Fibroblast of skin of right biceps (primary cell): ENCODE results near the gene PNPO.

Experiments
- DNase-seq: peaks from one replicate; pipeline ENCODE4 v3.0.0-alpha.2; 2013

Gene PNPO

DNA sequence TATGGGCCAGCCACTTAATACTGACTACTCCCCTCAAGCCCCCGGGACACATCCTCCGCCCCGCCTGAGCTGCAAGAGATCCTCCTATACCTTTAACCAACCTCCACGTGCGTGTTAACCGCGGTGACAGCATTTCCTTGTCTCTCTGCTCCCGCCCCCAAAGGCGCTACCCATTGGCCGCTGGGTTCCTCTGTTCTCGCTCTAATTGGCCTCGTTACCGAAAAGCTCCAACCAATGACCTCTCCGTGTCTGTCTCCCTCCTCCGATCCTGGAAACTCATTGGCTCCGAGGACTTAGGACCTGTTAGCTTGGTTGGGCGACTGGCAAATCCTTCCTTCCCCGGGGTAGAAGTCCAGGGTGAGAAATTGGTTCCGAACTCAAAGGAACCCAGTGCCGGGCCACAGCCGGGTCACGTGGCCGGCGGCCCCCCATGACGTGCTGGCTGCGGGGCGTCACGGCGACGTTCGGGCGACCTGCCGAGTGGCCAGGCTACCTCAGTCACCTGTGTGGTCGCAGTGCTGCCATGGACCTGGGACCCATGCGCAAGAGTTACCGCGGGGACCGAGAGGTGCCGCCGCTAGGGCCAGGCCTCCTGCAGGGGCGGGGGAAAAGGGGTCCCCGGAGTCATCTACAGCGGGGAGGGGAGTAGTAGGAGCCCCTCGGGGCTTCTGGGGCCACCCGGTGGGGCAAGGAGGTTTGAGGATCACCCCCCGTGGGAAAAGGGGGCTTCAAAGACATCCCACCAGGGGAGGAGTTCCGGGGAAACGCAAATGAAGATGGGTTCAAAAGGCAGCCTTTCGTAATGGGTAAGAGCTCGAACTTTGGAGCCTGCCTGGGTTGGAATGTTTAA lies at the start of gene PNPO:
PNPO (plus strand) TSS at position 326 of the 850 bp plus-strand sequence; CDS start at position 431, 105 bp downstream.
- peak; percentile 98 for DNase-seq

DNA sequence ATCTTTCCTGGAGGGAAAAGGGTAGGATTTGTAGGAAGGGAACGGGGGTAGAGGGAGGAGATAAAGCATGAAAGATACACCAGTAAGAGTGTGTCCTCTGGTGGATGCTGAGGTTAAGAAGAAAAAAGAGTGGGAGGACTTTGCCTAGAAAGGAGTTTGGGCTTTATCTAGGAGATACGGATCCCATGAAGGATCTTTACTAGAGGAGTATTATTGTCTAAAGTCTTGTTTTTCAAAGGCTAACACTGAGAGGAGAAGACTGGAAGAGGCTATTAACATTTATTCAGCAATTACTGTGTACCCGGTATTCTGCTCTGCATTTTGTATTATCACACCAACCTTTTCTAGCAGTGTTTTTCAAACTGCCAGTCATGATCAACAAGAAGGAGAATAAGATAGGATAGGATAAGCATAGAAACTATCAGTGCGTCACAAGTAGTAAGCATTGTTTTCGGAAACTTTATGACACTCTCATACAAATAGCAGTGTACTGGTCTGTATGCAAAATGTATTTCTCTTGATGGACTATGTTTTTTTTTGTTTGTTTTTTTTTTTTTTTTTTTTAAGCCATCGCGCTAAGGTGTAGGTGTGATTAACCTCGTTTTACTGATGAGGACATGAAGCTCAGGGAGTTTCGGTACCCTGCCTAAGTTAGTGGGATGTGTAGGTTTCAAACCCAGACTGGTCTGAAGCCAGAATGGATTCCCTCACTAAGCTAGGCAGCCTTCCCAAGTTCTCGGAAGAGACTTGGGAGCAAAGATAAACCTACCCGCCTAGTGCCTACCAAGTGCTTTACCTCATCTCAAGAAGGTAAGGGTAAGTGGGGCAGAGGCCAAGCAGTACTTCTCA lies 46.6 kb upstream of the PNPO start:
- DNase-seq: no peak

DNA sequence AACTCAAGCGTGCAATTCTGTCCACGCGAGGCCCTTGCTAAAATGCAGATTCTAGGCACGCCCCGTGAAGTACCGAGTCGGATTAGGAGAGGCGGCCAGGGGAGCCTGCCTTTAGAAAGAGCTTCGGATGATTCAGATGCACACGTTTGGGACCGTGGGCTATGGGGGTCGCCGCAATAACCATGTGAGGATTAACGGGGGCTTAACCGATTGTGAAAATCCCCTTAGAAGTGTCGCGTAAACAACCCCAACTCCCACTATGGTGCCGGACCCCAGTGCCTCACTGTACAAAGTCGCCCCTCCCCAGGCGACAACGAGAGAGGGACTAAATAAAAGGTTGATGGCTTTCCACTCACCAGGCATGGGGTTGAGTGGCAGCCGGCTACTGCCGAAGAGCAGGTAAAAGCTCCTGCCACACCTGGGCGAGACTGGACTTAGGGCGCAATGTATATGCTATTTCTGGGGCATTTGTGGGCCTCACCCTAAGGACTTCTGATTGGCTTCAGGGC lies 46.0 kb upstream of the PNPO start:
- no peak for DNase-seq

DNA sequence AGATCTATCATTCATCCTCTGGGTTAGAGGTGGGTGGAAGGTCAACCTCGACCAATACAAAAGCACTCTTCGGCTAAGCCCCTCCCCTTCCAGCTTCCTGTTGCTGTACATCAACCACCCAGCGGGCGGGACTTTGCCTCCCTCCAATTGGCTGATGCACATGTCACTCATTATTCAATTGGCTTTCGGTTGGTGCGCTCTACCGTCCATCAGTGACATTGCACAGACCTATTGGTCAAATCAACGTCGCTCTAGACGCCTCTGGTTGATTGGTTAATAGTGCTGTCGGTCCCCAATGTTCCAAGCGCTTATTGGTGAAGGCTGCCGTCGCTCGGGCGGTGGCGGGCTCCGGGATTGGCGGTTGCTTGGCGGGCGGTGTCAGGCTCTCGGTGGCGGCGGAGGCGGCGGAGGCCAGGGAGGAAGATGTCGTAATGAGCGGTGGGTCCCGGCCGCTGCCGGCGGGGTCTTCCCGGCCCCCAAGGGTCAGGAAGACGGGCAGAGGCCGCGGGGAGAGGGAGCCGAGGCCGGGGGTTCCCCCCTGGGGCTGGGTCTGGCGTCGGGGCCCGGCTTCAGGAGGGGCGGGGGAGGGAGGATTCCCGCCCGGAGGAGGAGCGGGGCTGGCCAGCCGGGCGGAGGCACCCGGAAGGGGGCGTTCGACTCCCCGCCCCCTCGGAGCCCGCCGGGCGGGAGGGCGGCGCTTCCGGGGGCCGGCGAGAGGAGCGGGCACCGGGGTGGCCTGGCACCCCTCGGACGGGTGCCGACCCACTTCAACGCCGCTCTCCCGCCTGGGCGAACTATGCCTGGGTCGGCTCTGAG lies 45.3 kb upstream of the PNPO start, which contains the start of gene SP2:
SP2 (plus strand) TSS at position 381 of the 816 bp plus-strand sequence; CDS start at position 432, 51 bp downstream.
- DNase-seq: peak; percentile 100

DNA sequence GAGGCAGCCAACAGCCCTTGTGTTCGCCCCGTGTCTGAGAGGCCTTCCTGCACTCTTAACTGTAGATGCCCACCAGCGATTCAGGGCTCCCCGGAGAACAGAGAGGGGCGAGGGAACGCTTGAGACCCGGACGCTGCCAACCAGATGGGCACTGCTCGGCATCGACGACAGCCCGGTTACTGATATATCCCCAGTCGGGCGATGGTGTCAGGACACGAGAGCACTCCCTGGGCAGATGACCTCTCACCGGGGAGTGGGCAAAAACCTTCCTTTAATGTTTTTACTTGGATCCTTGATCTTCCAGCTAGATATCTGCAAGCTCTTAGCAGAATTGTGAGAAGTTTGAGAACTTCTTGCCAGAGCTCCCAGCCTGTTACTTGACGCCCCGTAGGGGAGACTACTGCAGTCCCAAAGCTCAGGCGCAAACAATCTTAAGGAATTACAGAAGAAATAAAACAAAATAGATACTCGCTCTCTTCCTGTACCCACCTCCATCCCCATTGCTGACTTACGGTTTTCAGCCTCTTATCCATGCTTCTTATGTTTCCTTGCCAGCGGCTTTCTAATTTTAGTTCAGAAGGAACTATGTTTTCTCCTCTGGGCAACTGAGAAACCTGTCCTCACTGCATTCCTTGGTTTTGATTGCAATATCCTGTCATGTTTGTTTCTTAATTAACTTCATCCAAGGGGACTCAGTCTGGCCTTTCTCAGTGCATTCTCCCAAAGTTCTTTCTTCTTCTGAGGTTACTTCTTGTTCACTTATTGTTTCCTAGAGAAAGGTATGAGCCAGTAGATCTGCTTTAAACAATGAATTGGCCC lies 44.5 kb upstream of the PNPO start:
- DNase-seq: no peak

DNA sequence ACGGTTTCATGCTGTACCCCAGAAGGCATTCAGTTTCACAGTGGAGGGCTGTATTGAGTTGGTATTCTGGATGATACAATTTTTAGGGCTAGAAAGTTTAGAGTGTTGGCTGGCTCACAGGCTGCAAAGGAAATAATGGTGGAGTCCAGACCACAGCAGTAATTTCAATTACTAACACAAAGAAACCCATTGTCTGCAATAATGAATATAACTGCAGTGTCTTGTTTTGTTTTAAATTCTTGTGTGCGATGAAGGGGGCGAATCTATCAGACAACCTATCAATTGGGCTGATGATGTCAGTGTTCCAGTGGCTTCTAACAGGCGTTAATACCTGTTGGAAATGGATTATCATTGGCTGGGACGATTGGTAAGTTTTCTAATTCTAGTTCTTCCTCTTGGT lies 43.8 kb upstream of the PNPO start:
- no peak for DNase-seq

DNA sequence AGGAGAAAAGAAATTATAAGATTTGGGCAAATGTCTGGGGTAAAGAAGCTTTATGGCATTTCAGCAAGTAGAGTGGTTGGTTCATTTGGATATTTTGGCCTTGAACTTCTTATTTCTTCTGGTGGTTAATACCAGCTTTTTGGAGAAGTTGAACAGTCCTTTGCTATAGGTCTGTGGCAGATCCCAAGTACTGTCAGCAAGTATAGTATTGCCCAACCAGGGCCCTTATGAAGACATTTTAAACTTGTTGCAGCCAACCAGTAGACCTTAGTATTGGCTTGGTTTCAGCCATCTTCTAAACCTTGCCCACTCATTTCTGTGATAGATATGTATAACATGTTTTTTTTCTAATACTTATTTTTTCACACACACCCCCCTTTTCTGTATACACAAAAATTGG lies 43.1 kb upstream of the PNPO start:
- no peak for DNase-seq

DNA sequence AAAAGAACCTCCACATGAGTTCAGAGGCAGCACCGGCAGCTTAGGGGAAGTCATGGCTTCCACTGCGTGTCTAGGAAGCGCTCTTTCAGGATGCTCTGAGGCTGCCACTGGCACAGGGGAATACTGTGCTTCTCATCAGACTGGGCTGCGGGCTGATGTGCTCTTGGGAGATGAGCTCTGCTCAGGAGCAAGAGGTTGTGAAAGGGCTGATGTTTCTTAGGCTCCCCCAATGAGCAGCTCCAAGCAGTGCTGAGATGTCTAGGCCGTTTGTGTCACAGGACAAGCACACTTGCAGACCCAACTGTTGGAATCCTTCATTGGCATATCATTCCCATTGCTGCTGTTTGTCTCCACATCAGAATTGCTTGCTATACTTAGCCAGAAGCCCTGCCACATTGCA lies 41.7 kb upstream of the PNPO start:
- DNase-seq: no peak

DNA sequence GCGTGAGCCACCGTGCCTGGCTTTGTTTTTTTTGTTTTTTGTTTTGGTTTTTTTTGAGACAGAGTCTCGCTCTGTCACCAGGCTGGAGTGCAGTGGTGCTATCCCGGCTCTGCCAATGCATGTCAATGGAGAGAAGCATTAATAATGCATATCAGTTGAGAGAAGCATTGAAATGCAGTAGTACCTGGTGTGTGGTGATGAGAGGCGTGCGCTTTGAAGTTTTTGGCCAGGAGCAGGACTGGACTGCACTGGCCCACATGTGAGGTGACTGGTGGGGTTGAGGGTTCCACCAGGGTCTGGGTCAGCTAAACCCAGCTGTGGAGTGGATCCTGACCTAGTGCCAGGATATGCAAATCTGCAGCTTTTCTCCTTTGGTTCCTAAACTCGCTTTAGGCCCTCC lies 39.9 kb upstream of the PNPO start:
- DNase-seq: no peak

DNA sequence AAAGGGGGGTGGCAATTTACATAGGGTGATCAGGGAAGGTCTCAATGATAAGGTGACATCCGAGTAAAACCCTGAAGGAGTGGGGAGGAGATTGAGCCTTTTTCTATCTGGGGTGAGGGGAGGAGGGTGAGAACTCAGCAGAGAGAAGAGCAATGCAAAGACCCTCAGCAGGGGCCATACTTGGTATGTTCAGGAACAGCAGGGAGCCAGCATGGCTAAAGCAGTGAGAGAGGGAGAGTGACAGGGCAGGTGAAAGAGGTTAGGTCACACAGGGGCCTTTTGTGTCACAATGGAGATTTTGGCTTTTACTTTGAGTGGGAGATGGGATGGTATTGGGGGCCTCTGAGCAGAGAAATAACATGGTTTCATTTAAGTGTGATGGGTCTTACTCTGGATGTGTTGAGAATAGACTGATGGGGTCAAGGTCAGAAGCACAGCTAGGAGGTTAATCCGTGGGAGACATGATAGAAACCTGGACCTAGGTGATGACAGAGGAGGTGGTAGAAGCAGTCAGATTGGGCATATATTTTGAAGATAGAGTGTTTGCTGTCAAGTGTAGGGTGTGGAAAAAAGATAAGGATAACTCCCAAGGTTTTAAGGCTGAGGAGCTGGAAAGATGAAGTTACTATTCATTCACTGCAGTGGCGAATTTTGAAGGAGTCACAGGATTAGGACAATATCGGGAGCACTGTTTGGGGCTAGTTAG lies 39.2 kb upstream of the PNPO start:
- DNase-seq: no peak

DNA sequence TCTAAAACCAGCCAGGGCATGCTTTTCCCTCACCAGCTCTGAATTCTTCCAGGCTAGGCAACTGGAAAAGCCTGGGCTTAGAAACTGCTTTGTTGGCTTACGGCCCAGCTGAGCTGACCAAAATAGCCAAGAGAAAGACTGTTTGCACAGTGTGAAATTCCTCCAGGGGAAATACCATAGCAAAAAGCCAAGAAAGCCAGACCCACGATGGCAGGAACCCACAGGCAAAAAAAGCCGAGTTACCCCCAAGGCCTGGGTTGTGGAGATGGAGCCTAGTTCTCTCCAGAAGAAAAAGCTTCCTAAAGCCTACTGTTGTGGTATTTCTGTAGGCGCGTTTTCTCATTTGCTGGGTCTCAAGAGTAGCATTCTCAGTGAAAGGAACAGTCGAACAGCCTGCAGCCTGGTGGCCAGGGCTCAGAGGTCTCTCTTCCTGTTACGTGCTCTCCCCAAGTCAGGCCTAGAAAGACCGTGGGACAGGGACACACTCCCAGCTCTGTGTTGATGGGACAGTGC lies 36.1 kb upstream of the PNPO start:
- DNase-seq: peak; percentile 75

DNA sequence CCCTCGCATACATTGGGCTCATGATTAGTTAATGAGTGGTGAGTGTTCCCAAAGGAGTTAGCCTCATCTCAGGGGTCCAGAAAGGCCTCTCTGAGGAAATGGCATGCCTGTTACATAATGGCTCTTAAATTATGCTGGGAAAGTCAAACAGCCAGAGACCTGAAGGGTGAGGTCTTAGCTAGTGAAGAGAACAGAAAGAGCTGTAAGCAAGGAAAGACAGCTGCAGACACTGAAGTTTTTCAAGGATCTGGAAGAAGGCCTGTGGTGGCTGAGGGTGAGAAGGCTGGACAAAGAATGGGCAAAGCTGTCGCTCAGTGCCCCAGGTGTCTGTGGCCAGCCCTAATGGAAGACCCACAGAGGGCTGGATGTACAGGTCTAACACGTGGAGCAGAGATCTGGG lies 34.9 kb upstream of the PNPO start:
- no peak for DNase-seq

DNA sequence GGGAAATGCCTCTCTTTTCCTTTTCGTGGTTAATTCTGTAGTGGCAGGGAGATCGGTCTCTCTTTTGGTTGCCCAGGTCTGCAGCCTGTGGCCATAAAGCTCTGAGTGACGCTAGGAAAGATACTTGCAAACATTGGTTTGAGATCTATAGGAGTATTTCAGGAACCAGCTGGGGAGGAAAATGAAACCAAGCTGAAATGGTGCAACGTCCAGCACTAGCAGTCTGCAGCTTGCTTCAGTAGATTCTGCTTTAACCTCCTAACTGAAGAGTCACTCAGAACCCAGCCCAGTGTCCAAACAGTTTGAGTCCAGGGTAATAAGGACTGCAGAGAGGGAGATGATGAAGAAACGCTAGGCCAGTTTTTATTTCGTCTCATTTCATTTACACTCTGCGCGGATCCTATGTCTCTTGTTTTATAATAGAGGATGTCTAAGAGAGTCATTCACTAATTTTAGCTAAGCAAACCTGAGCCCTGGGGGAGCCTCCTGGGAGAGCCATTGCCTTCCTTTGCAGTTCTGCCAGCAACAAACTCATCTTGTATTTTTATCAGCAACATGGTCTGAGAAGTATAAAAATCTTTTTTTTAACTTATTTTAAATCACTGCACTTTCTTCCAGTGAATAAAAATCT lies 33.3 kb upstream of the PNPO start:
- no peak for DNase-seq

DNA sequence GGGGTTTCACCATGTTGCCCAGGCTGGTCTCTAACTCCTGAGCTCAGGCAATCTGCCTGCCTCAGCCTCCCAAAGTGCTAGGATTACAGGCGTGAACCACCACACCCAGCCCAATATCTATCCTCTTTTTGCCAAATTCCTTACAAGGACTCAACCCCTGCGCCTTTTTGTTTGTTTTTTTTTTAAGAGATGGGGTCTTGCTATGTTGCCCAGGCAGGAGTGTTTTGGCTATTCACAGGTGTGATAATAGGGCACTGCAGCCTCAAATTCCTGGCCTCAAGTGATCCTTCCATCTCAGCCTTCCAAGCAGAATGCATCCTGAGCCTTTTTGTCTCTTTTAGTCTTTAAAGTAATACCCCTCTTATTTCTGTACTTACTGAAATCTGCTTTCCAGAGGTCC lies 28.3 kb upstream of the PNPO start:
- DNase-seq: no peak

DNA sequence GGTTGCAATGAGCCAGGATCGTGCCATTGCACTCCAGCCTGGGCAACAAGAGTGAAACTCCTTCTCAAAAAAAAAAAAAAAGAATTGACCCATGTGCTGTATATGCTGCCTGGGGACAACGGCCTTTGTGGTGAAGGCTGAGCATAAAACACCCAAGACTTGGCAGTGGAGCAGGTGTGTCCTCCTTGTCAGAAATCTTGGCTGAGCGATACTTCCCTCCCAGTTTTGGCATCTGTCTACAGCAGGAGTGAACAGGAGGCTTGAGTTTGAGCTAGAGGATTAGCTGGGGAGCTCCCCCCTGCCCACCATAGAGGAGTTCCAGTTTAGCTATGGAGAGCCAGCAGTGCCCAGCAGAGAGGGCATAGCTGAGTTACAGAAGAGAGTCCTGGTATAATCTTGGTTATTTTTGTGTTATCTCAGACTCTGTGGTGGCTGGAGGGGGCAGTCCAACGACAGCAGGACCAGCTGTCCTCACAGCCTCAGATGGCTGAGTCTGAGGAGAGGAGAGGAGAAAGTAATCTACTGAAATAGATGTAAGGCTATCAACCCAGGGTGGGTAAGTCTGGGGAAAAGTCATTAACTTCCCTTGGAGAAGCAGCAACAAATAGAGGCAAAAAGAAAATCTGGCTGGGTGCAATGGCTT lies 26.9 kb upstream of the PNPO start:
- DNase-seq: no peak

DNA sequence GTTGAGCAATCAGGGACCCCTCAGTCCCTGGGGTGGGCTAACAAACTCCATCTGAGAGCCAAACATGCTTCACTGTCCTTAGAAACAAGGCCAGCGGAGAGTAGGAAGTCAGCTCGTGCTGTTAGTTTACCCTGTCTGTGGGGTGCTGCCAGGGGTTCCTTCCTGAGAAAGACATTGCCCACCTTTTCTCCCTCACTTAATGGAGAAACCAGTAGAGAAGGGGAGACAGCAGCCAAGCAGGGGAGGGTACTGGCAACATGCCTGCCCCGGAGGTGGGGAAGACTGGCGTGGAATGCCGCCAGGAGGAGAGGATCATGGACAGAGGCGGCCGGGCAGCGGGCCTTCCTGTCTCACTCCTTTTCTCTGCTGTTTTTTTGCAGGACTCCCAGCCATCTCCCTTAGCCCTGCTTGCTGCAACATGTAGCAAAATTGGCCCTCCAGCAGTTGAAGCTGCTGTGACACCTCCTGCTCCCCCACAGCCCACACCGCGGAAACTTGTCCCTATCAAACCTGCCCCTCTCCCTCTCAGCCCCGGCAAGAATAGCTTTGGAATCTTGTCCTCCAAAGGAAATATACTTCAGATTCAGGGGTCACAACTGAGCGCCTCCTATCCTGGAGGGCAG lies 25.5 kb upstream of the PNPO start:
- no peak for DNase-seq

DNA sequence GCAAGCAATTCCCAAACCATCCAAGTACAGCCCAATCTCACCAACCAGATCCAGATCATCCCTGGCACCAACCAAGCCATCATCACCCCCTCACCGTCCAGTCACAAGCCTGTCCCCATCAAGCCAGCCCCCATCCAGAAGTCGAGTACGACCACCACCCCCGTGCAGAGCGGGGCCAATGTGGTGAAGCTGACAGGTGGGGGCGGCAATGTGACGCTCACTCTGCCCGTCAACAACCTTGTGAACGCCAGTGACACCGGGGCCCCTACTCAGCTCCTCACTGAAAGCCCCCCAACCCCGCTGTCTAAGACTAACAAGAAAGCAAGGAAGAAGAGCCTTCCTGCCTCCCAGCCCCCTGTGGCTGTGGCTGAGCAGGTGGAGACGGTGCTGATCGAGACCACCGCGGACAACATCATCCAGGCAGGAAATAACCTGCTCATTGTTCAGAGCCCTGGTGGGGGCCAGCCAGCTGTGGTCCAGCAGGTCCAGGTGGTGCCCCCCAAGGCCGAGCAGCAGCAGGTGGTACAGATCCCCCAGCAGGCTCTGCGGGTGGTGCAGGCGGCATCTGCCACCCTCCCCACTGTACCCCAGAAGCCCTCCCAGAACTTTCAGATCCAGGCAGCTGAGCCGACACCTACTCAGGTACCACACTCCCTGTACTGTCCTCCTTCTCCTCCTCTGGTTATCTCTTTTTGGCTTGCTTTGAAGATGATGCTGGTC lies 24.7 kb upstream of the PNPO start:
- DNase-seq: no peak

DNA sequence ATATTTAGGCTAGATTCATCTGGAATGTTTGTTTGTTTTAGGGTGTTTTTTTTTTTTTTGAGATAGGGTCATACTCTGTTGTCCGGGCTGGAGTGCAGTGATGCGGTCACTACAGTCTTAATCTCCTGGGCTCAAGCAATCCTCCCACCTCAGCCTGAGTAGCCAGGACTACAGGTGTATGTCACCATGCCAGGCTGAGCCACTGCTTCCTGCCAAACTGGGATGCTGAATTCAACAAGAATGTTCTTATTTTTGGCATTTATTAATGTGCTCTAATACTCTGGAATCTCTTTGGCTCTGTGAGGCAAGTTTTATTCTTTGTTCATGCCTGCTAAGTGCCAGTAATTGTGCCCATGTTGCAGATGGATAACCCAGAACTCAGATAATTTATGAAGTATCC lies 23.8 kb upstream of the PNPO start:
- no peak for DNase-seq

DNA sequence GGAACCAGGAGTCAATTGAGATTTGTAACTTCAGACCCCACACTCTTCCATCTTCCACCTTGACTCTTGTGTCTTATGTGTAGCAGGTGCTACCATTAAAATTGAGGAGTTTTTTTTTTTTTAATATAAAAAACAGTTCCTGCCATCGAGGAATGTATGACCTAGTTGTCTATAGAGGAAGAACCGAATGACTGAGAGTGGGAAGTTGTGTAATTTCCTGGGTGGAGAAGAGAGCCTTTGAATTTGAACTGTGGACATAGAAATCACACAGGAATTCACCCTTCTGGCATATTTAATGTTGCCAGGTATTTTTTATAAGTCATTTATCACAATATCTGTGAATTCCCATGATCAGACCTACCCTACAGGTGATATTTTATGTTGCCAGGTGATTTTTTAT lies 23.4 kb upstream of the PNPO start:
- DNase-seq: no peak
